Endothelial cell of umbilical vein (primary cell): ENCODE measurements around the gene ME3. TPM values are rescaled to one million over a fixed set of nuclear protein-coding genes. Genes with fewer than 3 reads are reported as not detected.

Experiments used
- BruUV-seq: library from RNA; stranded (reverse); fragments of 400-500 nt; replicated peaks from 2 replicates; lab custom pipeline; 2021; lab: Mats Ljungman, UMichigan
- CTCF ChIA-PET: fragments of 300-600, 350-600 bp; sonication (Branson Sonifier 250); formaldehyde crosslinking; loops from one replicate; lab custom pipeline; 2021; ENCODE audit warnings: antibody characterized with exemption, inconsistent platforms; lab: Charles Lee
- POLR2A ChIA-PET: fragments of 300-600, 350-600 bp; sonication (Branson Sonifier 250); formaldehyde crosslinking; loops from one replicate; lab custom pipeline; 2021; ENCODE audit warnings: antibody characterized with exemption, inconsistent platforms; lab: Charles Lee
- DNase-seq: peaks from one replicate; pipeline ENCODE4 v3.0.0-alpha.2; 2011; ENCODE audit warnings: low read depth, low spot score
- FAIRE-seq: peaks from 2 replicates; lab custom pipeline; 2011; peaks lifted over from hg19 to GRCh38; lab: Jason Lieb, UNC
- H2AFZ ChIP-seq: 2 replicates; pipeline ENCODE4 v1.6.0; 2012; ENCODE audit warnings: low read depth, low read length, control low read depth, inconsistent platforms
- H3K27ac ChIP-seq: 2 replicates; pipeline ENCODE4 v1.5.1; 2011; ENCODE audit warnings: low read depth, mild to moderate bottlenecking, control low read depth, low read length, moderate library complexity; ENCODE audit not compliant: insufficient read depth
- H3K27me3 ChIP-seq, 2 experiments: 2 replicates each; pipeline versions ENCODE4 v1.6.0 to v1.6.1; 2011; ENCODE audit warnings: low read length in 2 of 2, mixed read lengths in 1 of 2; ENCODE audit not compliant: control insufficient read depth in 2 of 2, insufficient read depth in 2 of 2
- H3K36me3 ChIP-seq, 2 experiments: 2 replicates in 1 of 2; 3 replicates in 1 of 2; pipeline ENCODE4 v1.5.1; 2011; ENCODE audit warnings: low read length in 2 of 2, mild to moderate bottlenecking in 1 of 2, moderate library complexity in 1 of 2; ENCODE audit not compliant: control insufficient read depth in 2 of 2, insufficient read depth in 2 of 2; ENCODE audit errors: extremely low read depth in 1 of 2
- H3K4me1 ChIP-seq: 3 replicates; pipeline ENCODE4 v1.5.1; 2011; ENCODE audit warnings: mild to moderate bottlenecking, low read length; ENCODE audit not compliant: control insufficient read depth, insufficient read depth; ENCODE audit errors: extremely low read depth
- H3K4me2 ChIP-seq: 2 replicates; pipeline ENCODE4 v1.6.1; 2011; ENCODE audit warnings: low read length, control low read depth, mixed read lengths; ENCODE audit not compliant: insufficient read depth
- H3K4me3 ChIP-seq, 3 experiments: fragments of 200-600 bp in 1 of 3; sonication (generic), shearing (Covaris generic) in 1 of 3; replicated peaks in 1 of 3; 2 replicates each; pipeline ENCODE4 v1.5.1; 2011 to 2016; ENCODE audit warnings: control low read depth in 3 of 3, low read length in 3 of 3, mild to moderate bottlenecking in 2 of 3, inconsistent platforms in 1 of 3, low read depth in 1 of 3, moderate library complexity in 1 of 3; ENCODE audit not compliant: insufficient read depth in 1 of 3
- H3K79me2 ChIP-seq: 2 replicates; pipeline ENCODE4 v1.6.0; 2012; ENCODE audit warnings: low read length, inconsistent platforms; ENCODE audit not compliant: control insufficient read depth, insufficient read depth
- H3K9ac ChIP-seq: replicated peaks from 2 replicates; pipeline ENCODE3; 2011; ENCODE audit warnings: low read length, control low read depth; ENCODE audit not compliant: insufficient read depth; ENCODE audit errors: extremely low read depth
- H3K9me1 ChIP-seq: replicated peaks from 3 replicates; pipeline ENCODE4 v1.6.0; 2011; ENCODE audit warnings: mild to moderate bottlenecking, low read length; ENCODE audit not compliant: control insufficient read depth, insufficient read depth; ENCODE audit errors: extremely low read depth
- H3K9me3 ChIP-seq: replicated peaks from 2 replicates; pipeline ENCODE4 v1.5.1; 2012; ENCODE audit warnings: low read length, inconsistent platforms; ENCODE audit not compliant: control insufficient read depth, insufficient read depth
- H4K20me1 ChIP-seq: replicated peaks from 2 replicates; pipeline ENCODE3; 2011; ENCODE audit warnings: mild to moderate bottlenecking, low read length; ENCODE audit not compliant: control insufficient read depth, insufficient read depth; ENCODE audit errors: extremely low read depth
- EZH2 ChIP-seq: IDR thresholded peaks from 2 replicates; pipeline ENCODE4 v1.6.1; 2012; ENCODE audit warnings: borderline replicate concordance, low read depth, mild to moderate bottlenecking, moderate library complexity, low read length, inconsistent platforms; ENCODE audit not compliant: severe bottlenecking
- FOS ChIP-seq: IDR thresholded peaks from 2 replicates; pipeline ENCODE4 v1.6.1; 2011; ENCODE audit warnings: mild to moderate bottlenecking, low read length, moderate library complexity, borderline replicate concordance; ENCODE audit not compliant: insufficient read depth
- GATA2 ChIP-seq: IDR thresholded peaks from 2 replicates; pipeline ENCODE4 v1.7.0; 2011; ENCODE audit warnings: low read depth, mild to moderate bottlenecking, moderate library complexity, mixed read lengths, low read length; ENCODE audit not compliant: insufficient read length, insufficient read depth
- JUN ChIP-seq: IDR thresholded peaks from 2 replicates; pipeline ENCODE4 v1.6.1; 2011; ENCODE audit warnings: borderline replicate concordance, low read depth; ENCODE audit not compliant: insufficient read length, insufficient read depth
- MYC ChIP-seq: IDR thresholded peaks from one replicate; pipeline ENCODE4 v1.6.1; 2011; ENCODE audit warnings: mild to moderate bottlenecking, low read depth, low read length
- POLR2A ChIP-seq: IDR thresholded peaks from 2 replicates; pipeline ENCODE4 v1.6.1; 2012; ENCODE audit warnings: low read depth, mild to moderate bottlenecking, control low read depth, low read length
- POLR2AphosphoS5 ChIP-seq: IDR thresholded peaks from 2 replicates; pipeline ENCODE4 v1.6.1; 2012; ENCODE audit warnings: low read depth, mild to moderate bottlenecking, control low read depth, low read length, moderate library complexity; ENCODE audit not compliant: insufficient read depth
- dilution Hi-C: fragments of 300-500 bp; cut with MboI; formaldehyde crosslinking; loops from one replicate; pipeline ENCODE4 v1.15.0; 2019; ENCODE audit warnings: low sequenced_read_pairs; ENCODE audit not compliant: extremely low pct_ligation_motif_present
- intact Hi-C: fragments of 100-400 bp; cut with micrococcal nuclease; formaldehyde crosslinking; loops from one replicate; pipeline ENCODE4 v1.10.0; 2022
- polyA plus RNA-seq, 4 experiments: library from polyadenylated mRNA; depleted of rRNA in 3 of 4; stranded (reverse) in 3 of 4; unstranded in 1 of 4; fragments of >200 nt; gene quantifications; 2 replicates each; pipeline versions ENCODE4 v1.2.1 to v1.2.3, GENCODE V29; 2011 to 2012; ENCODE audit warnings: missing spikeins in 1 of 4
- total RNA-seq: library from RNA; stranded (reverse); gene quantifications from 2 replicates; pipeline ENCODE4 v1.2.3, GENCODE V29; 2021
- TF ChIP-seq, protein P1 (sequence below): IDR thresholded peaks from 2 replicates; pipeline ENCODE4 v1.6.1; 2011; ENCODE audit not compliant: insufficient read depth, insufficient read length
- TF ChIP-seq, protein P2 (sequence below), 2 donors: IDR thresholded peaks; 1 replicate in 1 of 2; 2 replicates in 1 of 2; pipeline ENCODE4 v1.5.1; 2011; ENCODE audit warnings: low read length in 2 of 2, mild to moderate bottlenecking in 2 of 2, moderate library complexity in 2 of 2, control low read depth in 1 of 2, inconsistent platforms in 1 of 2, low read depth in 1 of 2; ENCODE audit not compliant: insufficient read depth in 1 of 2; ENCODE audit errors: extremely low read depth in 1 of 2

The ME3 gene
- total and polyA plus RNA-seq, 2 donors (not counting 3 experiments of a cell fraction or from before 2014, with no cell fraction given): 26.9 to 30.4 TPM

DNA sequence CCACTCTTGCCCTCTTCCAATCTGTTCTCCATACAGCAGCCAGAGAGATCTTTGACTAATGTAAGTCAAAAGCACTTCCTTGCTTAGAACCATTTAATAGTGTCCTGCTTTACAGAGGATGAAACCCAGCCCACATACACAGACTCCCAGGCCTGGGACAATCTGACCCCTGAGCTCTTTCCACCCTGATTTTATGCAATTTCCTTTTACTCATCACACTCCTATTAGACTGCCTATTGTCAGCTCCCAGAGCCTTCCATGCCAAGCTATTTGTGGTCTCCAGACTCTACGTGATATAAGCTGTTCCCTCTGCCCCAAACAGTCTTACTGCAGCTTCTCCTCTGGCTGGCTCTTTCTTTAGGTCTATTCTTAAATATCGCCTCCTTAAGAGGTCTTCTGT is 28.1 kb downstream of the ME3 start:
- H2AFZ ChIP-seq: no peak overlapping the region
- no peak overlapping the region for H3K4me3 ChIP-seq
- TF ChIP-seq, protein P1, sequence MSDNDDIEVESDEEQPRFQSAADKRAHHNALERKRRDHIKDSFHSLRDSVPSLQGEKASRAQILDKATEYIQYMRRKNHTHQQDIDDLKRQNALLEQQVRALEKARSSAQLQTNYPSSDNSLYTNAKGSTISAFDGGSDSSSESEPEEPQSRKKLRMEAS: no peak
- no peaks in the 10 kb centered on the region for H3K9me1 ChIP-seq
- H3K4me2 ChIP-seq: no peak overlapping the region
- DNase-seq (peak; percentile 25), FAIRE-seq (peak; percentile 28)
- intact Hi-C loops: no loop called here
- H4K20me1 ChIP-seq: no peaks in the 10 kb centered on the region
- H3K36me3 ChIP-seq: no peaks in the 10 kb centered on the region
- no peaks in the 10 kb centered on the region for H3K4me1 ChIP-seq
- no peak overlapping the region for H3K27ac ChIP-seq
- no TSS peak for BruUV-seq
- H3K27me3 ChIP-seq: no peaks in the 10 kb centered on the region
- dilution Hi-C loops: no loop called here
- CTCF ChIA-PET: interaction anchor here (0.9 to 2.1 kb wide), 2 partner anchors 11 to 35 kb away, joined by 4 to 5 read pairs; no protein-coding TSS in a partner anchor
- no peaks in the 10 kb centered on the region for H3K9me3 ChIP-seq
- peaks cover 10% of the 10 kb centered on the region for H3K79me2 ChIP-seq
- H3K9ac ChIP-seq: no peak overlapping the region
- POLR2A ChIA-PET: no interaction called here

DNA sequence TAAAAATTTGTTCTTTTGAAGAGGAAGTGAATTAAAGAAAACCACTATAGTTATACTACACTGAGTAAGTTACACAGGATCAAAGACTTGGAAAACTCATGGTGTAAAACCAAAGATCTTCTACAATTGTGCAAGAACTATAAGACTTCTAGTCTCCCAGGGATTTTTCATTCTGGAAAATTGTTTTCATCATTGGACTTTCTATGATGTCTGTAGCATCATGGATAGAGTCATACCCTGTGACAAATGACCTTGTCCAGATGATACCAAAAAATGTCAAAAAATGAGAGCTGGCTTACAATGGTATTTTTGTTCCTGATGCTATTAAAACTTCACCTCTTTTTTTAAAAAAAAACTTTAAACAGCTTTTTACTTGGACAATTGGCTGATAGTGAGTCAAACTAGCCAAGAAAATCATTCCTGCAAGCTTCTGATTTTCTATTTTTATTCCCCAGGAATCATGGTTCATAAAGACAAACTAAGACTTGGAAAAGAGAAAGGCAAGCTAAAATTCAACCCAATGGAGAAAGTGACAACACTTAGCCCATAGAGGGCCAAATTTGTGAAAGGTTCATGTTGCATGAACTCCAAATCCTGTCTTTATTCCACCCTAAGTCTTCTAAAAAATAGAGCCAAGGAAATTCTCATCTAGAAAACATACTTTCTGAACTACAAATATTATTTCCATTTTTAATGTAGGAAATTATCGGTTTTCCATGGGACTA is 30.7 kb downstream of the ME3 start:
- FAIRE-seq (no peak), DNase-seq (no peak)
- Histone ChIP-seq H4K20me1 (no peaks in the 10 kb centered on the region), H3K4me1 (no peaks in the 10 kb centered on the region), H2AFZ (no peak overlapping the region), H3K9me1 (no peaks in the 10 kb centered on the region), H3K4me3 (no peak overlapping the region), H3K27ac (no peak overlapping the region), H3K9ac (no peak overlapping the region), H3K9me3 (no peaks in the 10 kb centered on the region), H3K79me2 (peaks cover 7% of the 10 kb centered on the region), H3K27me3 (no peaks in the 10 kb centered on the region), H3K4me2 (no peak overlapping the region), H3K36me3 (no peaks in the 10 kb centered on the region)
- dilution Hi-C loops (no loop called here), intact Hi-C loops (no loop called here)
- TF ChIP-seq, protein P1: no peak
- TF ChIP-seq GATA2: no peak
- TF ChIP-seq, protein P2, sequence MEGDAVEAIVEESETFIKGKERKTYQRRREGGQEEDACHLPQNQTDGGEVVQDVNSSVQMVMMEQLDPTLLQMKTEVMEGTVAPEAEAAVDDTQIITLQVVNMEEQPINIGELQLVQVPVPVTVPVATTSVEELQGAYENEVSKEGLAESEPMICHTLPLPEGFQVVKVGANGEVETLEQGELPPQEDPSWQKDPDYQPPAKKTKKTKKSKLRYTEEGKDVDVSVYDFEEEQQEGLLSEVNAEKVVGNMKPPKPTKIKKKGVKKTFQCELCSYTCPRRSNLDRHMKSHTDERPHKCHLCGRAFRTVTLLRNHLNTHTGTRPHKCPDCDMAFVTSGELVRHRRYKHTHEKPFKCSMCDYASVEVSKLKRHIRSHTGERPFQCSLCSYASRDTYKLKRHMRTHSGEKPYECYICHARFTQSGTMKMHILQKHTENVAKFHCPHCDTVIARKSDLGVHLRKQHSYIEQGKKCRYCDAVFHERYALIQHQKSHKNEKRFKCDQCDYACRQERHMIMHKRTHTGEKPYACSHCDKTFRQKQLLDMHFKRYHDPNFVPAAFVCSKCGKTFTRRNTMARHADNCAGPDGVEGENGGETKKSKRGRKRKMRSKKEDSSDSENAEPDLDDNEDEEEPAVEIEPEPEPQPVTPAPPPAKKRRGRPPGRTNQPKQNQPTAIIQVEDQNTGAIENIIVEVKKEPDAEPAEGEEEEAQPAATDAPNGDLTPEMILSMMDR (IDR thresholded peaks at IDR 0.05; ENCODE audit: extremely low read depth in 1 of 2, insufficient read depth in 1 of 2, low read depth in 1 of 2, low read length in 2 of 2): no peak
- no peak for TF ChIP-seq FOS
- TF ChIP-seq POLR2AphosphoS5: no peak
- no peak for TF ChIP-seq MYC
- TF ChIP-seq POLR2A: no peak
- TF ChIP-seq JUN: no peak
- no peak for TF ChIP-seq EZH2
- no TSS peak for BruUV-seq
- CTCF ChIA-PET: interaction anchor here (1.2 to 2.4 kb wide), 3 partner anchors 10 to 117 kb away, joined by 3 to 7 read pairs (median 5); no protein-coding TSS in a partner anchor
- POLR2A ChIA-PET: no interaction called here
